Raji (cell line): ENCODE measurements around the gene KIAA0319L.

ENCODE experiments used
- POLR2A ChIP-seq: IDR thresholded peaks from 2 replicates; pipeline ENCODE4 v1.6.1; 2011; ENCODE audit warnings: low read depth, low read length, control low read depth; ENCODE audit not compliant: insufficient read depth

KIAA0319L gene

DNA sequence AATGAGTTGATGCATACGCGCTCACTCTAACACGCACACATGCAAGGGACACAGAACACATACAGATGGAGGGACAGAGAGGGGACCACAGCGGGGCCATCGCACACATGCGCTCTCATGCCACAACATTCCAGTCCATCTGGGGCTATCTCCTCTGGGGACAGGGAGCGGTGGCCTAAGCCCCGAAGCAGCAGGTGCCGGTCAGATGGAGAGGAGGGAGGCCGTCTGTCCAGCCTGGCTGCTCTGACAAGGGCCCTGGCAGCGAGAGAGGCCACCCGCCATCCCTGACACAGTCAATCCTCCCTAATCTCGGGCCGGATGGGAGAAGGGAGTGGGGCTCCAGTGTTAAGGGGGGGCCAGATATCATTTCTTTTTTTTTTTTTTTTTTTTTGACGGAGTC lies 123.5 kb downstream of the KIAA0319L start:
- TF ChIP-seq POLR2A = no peak

DNA sequence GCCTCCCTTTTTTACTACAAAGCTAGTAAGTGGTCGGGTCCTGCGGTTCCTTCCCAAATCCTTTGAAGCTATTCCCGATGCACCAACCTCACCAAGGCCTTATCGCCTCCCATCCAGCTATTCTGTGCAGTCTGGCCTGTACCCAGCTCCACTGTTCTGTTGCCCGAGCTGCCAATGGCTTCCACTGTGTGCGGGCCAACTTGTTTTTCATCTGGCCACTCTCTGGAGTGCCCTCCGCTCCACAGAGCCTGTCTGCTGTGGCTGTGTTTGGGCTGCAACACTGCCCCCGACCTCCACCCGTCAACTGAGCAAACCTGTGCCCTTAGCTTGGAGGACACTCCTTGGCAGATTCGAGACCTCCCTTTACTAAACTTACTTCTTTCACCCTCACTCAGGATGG lies 125.0 kb downstream of the KIAA0319L start:
- TF ChIP-seq POLR2A = no peak

DNA sequence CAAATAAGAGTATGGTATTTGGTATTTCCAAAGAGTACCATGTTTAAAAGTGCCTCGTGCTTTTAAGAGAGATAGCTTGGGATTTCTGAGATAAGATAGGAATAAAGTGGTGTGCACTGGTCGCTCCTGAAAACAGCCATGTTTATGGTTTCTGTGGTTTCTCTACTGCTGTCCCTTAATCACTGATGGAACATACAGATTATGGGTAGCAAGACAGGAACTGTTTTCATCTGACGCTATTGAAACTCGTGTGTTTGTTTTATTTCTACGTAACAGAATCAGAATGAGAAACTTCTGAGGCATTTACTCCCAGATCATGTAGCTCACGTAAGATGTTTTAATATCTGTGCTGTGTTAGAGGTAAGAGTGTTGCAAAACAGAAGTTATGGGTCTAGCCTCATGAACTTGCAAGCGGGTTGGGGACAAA lies 126.0 kb downstream of the KIAA0319L start:
- TF ChIP-seq POLR2A = no peak

GRCh38 chr1:35430762-35431161 lies 126.4 kb downstream of the KIAA0319L start:
- no peak for TF ChIP-seq POLR2A

GRCh38 chr1:35428360-35428759 lies 128.8 kb downstream of the KIAA0319L start:
- TF ChIP-seq POLR2A = no peak

GRCh38 chr1:35426097-35426586 lies 131.1 kb downstream of the KIAA0319L start:
- no peak for TF ChIP-seq POLR2A

- TF ChIP-seq POLR2A = no peak
Observed at GRCh38 chr1:35408925-35409324, 148.3 kb downstream of the KIAA0319L start.

GRCh38 chr1:35407743-35408142 lies 149.5 kb downstream of the KIAA0319L start:
- no peak for TF ChIP-seq POLR2A

GRCh38 chr1:35406103-35406502 lies 151.1 kb downstream of the KIAA0319L start:
- no peak for TF ChIP-seq POLR2A

DNA sequence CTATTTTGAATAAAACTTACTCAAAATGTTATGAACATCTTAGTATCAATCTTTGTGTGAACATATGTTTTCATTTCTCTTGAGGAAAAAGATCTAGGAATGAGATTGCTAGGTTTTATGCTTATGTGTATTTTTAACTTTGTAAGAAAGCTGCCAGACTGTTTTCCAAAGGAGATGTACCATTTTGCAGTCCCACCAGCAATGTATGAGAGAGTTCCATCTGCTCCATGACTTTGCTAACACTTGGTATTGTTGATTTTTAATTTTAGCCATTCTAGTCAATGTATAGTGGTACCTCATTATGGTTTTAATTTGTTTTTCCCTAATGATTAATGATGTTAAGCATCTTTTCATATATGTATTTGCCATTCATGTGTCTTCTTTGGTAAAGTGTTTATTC lies 156.2 kb downstream of the KIAA0319L start:
- no peak for TF ChIP-seq POLR2A

DNA sequence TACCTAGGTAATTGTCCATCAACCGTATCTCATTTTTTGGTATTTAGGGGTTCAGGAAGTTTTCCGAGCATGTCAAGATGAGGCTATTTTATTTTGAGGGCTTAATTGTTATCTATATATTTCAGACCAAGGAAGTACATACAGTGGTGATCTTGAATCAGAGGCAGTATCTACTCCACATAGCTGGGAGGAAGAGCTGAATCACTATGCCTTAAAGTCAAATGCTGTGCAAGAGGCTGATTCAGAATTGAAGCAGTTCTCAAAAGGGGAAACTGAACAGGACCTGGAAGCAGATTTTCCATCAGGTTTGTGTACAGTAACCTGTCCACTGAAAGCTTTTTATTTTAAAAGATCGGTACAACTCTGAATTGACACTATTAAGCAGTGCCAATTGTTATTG lies 158.5 kb downstream of the KIAA0319L start:
- TF ChIP-seq POLR2A = no peak

DNA sequence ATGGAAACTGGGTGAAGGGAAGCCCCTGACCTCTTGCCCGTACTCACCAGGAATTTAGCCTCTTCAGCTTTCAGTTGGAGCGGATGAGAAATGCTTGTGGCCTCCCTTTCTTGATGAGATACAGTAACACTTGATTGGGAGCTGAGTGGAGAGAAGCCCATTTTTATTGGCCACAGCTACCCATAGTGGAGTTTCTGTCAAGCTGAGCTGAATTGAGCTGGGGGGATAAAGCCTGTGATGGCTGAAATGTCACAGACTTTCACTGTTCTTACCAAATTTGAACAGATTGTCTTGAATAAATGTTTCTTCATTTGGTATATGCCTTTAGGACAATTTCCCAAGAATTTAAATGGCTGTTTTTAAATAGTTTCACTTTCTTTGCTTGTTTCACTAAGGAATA lies 162.8 kb downstream of the KIAA0319L start:
- TF ChIP-seq POLR2A = no peak

- no peak for TF ChIP-seq POLR2A
Observed at GRCh38 chr1:35390600-35391494, 166.4 kb downstream of the KIAA0319L start.

DNA sequence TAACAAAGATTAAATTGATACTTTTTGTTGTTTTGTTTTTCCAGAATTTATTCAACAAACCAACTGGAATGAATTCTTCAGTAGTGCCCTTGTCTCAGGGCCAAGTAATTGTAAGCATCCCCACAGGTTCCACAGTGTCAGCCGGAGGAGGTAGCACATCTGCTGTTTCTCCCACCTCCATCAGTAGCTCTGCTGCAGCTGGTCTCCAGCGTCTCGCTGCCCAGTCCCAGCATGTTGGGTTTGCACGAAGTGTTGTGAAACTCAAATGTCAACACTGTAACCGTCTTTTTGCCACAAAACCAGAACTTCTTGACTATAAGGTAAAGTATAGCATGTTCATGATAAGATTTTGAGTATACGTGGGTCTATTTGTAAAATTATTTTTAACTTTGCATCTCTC lies 170.2 kb downstream of the KIAA0319L start:
- no peak for TF ChIP-seq POLR2A

- TF ChIP-seq POLR2A = no peak
Observed at GRCh38 chr1:35386290-35386689, 170.9 kb downstream of the KIAA0319L start.
